Stimulated activated memory B cell treated with anti-CD40 and anti-IgM and Interleukin-4, amounts not matched to agents 10 μg/mL and 1 μg/mL and 100 μg/mL, for 72 hours (primary cell): ENCODE data around the gene NR2F1.

Source experiments
- ATAC-seq: fragments of 150-1000 bp; cut with Tn5 transposase; 2 replicates; pipeline ENCODE4 v1.10.0; 2021
- H3K27ac Mint-ChIP-seq: one replicate; pipeline ENCODE4 v1.8.0; 2022; ENCODE audit warnings: mild to moderate bottlenecking, mixed read lengths
- H3K27me3 Mint-ChIP-seq: one replicate; pipeline ENCODE4 v1.8.0; 2022; ENCODE audit warnings: mixed read lengths
- H3K36me3 Mint-ChIP-seq: one replicate; pipeline ENCODE4 v1.8.0; 2022; ENCODE audit warnings: mixed read lengths
- H3K4me1 Mint-ChIP-seq: one replicate; pipeline ENCODE4 v1.8.0; 2022; ENCODE audit warnings: mixed read lengths
- H3K4me3 Mint-ChIP-seq: one replicate; pipeline ENCODE4 v1.8.0; 2022; ENCODE audit warnings: mild to moderate bottlenecking, moderate library complexity, mixed read lengths
- H3K9me3 Mint-ChIP-seq: one replicate; pipeline ENCODE4 v1.8.0; 2022; ENCODE audit warnings: mixed read lengths

NR2F1 gene

DNA sequence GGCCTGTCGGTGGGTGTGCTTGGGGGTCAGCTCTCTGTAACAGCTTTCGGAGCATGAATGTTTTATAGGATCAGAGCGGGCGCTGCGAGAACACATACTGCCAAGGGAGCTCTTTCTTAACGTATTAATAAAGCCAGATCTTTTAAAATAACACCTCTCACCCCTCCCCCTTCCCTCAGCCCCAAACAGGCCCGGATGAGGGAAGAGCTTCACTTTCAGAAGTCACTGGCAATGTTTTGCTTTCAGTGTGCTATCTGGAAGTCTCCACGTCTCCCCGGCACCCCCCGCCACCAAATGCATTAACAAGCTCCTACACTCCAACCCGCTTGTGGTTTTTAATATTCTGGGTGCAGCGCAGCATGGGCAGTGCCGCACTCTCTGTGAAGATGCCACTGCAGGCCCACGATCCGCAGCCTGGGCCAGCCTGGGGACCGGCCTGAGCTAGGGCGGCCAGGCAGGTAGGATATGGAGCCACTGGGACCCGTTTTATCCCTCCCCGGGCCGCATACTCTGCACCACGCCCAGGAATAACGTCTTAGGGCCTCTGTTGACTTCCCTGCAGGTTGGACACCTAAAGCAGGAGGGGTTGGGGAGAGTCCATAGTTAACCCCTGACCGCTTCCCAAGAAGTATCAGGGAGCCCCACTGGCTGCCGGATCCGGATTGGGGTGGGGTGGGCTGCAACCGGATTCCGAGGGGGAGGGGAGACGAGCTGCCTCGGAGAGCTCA lies 12.6 kb downstream of the NR2F1 start:
- Mint-ChIP-seq H3K4me1 (no peaks in the 10 kb centered on the region), H3K27me3 (peaks cover 49% of the 10 kb centered on the region), H3K36me3 (no peaks in the 10 kb centered on the region), H3K4me3 (no peak overlapping the region), H3K27ac (no peak overlapping the region), H3K9me3 (no peaks in the 10 kb centered on the region)
- ATAC-seq: no peak

DNA sequence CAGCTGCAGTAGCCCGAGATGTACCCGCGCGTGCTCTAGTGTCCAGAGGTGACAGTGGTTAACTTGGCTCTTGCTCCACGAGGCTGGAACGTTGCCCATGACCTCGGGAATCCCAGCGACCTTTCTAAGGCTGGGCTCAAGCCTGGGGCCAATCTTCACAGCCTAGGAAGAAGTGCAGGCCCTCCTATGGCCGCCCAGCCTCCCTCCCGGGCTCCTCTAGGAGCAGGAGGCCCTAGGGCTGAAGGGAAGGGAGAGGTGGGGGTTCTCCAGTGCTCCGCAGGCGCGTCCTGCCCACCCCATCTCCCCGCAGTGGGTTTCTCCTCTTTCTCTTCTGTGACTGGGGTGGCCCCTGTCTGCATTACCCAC lies 13.3 kb downstream of the NR2F1 start:
- H3K27ac Mint-ChIP-seq: no peak overlapping the region
- peaks cover 49% of the 10 kb centered on the region for H3K27me3 Mint-ChIP-seq

DNA sequence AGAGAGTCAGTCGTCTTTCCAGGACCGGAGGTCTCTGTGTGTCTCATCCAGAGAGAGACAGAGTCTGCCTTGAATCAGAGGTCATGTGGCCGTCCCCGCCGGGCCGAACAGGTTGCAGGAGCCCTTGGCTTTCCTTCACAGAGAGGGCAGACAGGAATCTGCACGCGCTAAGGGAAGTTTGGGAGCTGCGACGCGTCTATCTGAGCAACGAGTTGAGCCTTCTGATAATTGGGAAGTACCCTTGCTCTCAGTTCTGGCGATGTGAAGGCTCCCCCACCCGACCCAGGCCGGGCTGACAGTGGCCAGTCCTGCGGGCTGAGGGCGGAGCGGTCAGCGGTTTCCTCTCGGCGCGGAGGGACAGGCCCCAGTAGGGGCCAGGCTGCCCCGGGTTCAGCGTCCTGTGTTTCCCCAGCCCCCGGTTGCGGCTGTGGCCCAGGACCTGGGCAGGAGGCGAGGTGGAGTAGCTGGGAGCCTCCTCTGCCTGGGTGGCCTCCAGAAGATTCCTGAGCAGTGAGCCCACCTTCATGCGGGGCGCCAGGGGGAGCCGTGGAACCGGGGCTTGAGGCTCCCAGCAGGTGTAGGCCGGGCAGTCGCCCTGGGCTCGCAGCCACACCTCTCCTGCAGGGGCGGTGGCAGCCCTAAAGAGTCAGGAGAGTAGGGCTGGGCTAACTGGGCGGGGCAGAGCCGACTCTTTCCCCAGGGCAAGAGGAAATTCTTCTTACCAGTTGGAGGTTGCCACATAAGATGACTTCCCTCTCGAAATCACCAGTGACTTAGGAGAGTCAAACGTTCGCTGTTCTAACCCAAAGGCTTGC lies 13.9 kb downstream of the NR2F1 start:
- H3K27ac Mint-ChIP-seq: no peak overlapping the region
- H3K27me3 Mint-ChIP-seq: peaks cover 49% of the 10 kb centered on the region
- H3K36me3 Mint-ChIP-seq: no peaks in the 10 kb centered on the region
- ATAC-seq: no peak
- H3K4me1 Mint-ChIP-seq: no peaks in the 10 kb centered on the region
- H3K4me3 Mint-ChIP-seq: no peak overlapping the region
- no peaks in the 10 kb centered on the region for H3K9me3 Mint-ChIP-seq

More for the DNA sequence above, 13.3 kb downstream of the NR2F1 start:
- H3K4me1 Mint-ChIP-seq: no peaks in the 10 kb centered on the region
- no peak overlapping the region for H3K4me3 Mint-ChIP-seq
- no peaks in the 10 kb centered on the region for H3K9me3 Mint-ChIP-seq
- ATAC-seq: no peak
- H3K36me3 Mint-ChIP-seq: no peaks in the 10 kb centered on the region

DNA sequence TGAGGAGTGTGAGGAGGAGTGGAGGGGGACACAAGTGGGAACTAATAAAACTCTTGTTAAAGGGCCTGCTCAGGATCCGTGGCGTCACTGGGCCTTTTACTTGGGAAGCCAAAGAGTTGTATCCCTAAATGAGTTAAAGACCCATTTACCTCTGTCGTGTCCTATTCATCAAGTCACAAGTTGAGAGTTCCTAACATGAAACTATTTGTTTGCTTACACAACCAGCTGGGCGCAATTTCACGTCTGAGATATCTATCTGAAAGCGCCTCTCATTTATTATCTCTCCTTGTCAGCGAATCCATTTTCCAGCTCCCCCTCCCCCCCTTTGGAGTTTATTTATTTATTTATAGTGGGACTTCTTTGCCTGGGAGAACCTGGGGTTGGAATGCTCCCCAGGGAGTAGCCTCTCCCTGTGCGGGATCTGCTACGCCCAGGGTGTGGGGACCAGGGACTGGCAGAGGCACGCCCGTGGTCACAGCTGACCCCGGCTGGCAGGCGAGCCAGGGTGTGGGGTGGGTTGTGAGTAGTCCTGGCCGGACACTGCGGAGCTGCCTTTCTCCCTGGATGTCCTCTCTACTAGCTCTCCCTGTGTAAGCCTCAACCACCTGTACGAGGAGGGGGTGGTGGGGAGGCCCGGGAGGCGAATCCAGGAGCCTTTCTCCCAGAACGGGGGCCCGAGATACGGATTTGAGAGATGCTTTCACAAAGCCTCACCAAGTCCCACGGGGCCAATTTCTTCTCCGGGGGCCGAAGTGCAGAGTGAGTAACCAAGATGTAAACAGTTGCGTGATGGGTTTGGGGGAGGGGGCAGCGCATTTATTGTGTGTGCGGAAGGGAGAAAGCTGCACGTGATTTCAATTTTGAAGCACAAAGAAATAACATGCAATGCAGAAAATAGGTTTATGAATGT lies 15.3 kb downstream of the NR2F1 start:
- Mint-ChIP-seq H3K4me3 (no peak overlapping the region), H3K27ac (no peak overlapping the region), H3K36me3 (no peaks in the 10 kb centered on the region), H3K4me1 (no peaks in the 10 kb centered on the region), H3K9me3 (no peaks in the 10 kb centered on the region), H3K27me3 (peaks cover 41% of the 10 kb centered on the region)
- no peak for ATAC-seq

DNA sequence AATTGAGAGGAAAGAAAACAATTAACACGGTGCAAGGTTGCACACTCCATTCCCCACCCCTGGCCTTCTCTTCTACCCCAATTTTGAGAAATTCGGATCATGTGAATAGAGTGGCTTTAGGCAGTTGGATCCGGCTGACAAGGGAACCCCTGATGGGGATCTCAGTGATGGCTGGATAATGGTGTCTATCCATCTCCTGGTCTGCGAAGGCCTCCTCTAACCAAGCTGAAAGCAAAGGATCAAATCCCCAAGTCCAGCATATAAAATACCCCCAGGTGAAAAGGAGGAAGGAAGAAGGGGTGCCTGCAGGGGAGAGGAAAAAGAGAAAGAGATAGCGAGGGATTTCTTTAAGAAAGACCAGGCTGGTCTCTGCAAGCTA lies 16.0 kb downstream of the NR2F1 start:
- H3K27ac Mint-ChIP-seq: no peak overlapping the region
- no peaks in the 10 kb centered on the region for H3K36me3 Mint-ChIP-seq
- ATAC-seq: no peak
- peaks cover 34% of the 10 kb centered on the region for H3K27me3 Mint-ChIP-seq
- H3K4me1 Mint-ChIP-seq: no peaks in the 10 kb centered on the region
- peaks cover 3% of the 10 kb centered on the region for H3K9me3 Mint-ChIP-seq
- no peak overlapping the region for H3K4me3 Mint-ChIP-seq

DNA sequence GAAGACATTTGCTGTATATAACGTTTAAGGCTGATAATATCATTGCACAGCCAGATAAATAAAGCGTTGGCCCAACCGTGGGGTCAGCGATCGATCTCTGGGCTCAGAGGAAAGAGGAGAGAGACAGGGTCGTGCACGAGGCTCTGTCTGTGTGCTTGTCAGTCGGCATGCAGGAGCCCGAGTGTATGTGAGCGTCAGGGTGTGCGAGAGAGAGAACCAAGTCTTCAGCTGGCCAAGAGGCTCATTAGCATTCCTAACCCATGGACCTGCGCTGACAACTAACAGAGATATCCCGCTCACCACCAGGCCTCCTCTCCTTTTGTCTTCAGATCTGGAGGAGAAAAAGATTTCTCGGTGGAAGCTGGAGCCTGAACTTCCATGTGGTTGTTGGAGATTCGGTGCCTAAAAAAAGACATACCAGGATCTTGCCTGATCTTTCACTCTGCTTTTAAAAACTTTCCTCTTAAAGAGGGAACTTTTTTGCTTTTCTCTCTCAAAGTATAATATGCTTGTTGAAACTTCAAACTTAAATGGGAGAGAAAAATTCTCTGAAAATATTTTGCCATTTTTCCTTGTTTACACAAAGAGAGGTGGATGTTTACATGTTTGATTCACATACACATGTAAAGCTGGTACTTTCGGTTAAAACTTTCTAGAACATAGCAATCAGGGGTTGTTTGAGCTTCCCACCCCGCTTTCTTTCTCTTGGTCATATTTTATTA lies 16.5 kb downstream of the NR2F1 start:
- Mint-ChIP-seq H3K4me3 (no peak overlapping the region), H3K9me3 (peaks cover 3% of the 10 kb centered on the region), H3K27me3 (peaks cover 28% of the 10 kb centered on the region), H3K27ac (no peak overlapping the region), H3K36me3 (no peaks in the 10 kb centered on the region), H3K4me1 (no peaks in the 10 kb centered on the region)
- no peak for ATAC-seq

DNA sequence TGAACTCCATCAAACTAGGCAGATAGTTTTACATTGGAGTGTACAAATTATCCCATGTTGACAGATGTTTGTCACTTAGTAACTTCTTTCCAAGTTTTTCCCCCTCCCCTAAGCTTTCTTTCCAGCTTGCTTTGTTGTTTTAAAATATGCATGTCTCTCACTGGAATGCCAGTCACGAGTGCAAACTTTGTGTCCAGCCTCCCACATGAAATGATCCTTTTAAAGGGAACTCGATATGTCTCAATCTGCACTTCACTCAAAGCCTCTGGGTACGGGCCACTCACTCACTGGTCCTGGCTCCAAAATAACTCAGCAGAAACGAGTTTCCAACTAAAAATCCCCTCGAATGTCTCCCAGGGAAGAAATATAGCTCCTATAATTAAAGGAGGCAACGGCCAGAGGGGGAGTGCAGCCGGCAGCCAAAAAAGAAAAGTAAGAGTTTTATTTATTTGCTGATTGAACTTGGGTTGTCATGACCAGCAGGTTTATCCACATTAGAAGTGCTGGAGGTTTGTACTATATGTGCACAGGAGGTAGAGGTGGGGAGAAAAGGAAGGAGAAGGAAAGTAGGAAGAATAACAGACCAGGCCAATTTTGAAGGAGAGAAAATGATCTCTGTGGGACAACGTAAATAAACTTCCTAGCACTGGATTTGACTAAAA lies 17.5 kb downstream of the NR2F1 start:
- Mint-ChIP-seq H3K4me1 (no peaks in the 10 kb centered on the region), H3K9me3 (peaks cover 3% of the 10 kb centered on the region), H3K27ac (no peak overlapping the region), H3K27me3 (peaks cover 19% of the 10 kb centered on the region), H3K4me3 (no peak overlapping the region), H3K36me3 (no peaks in the 10 kb centered on the region)
- no peak for ATAC-seq

DNA sequence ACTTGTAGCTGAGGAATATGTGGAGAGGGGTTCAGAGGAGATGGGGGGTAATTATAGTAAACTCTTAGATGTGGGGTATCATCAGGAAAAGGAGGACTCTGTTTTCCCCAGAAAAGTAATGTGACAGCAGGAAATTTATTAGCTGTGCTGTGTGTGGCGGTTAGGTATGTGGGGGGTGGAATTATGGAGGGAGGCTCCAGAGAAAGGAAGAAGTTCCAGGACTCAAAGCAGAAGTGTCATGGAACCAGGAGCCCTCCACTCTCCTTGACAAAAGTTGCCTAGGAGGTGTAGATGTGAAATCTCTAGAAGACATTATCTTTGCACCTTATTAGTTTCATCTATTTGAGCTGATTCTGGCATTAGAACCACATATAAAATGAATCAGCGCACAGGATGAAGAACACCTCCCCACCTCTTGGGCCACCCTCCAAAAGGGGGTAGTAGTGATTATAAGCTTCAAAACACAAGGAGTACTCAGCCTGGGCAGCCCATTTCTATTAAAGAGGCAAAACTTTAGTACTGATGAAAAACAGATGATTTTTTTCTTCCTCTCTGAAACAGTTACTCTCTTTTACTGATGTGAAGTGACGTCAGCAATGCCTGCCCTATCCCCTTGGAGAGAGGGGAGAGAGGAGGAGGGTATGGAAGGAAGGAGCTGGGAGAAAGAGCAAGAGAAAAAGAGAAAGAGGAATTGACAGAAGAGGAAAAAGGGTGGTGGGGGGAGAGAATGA lies 18.2 kb downstream of the NR2F1 start:
- peaks cover 12% of the 10 kb centered on the region for H3K27me3 Mint-ChIP-seq
- ATAC-seq: no peak
- no peak overlapping the region for H3K27ac Mint-ChIP-seq
- H3K4me3 Mint-ChIP-seq: no peak overlapping the region
- H3K36me3 Mint-ChIP-seq: no peaks in the 10 kb centered on the region
- peaks cover 3% of the 10 kb centered on the region for H3K9me3 Mint-ChIP-seq
- no peaks in the 10 kb centered on the region for H3K4me1 Mint-ChIP-seq

DNA sequence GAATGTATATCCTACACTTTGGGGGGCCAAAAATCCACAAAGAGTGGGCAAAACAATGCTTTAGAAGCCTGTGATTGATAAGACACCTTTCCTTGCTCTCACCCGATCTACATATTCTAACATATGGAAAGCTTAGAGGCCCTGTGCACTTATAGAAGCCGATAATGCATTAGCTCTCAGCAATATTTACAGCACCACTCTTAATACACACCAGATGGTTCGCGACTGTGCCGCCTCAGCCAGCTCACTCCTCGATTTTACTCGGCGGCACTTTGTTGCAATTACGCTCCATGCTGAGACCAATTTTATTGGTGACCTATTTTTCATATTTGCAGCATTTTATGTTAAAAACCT lies 18.8 kb downstream of the NR2F1 start:
- Mint-ChIP-seq H3K4me1 (no peaks in the 10 kb centered on the region), H3K27me3 (peaks cover 6% of the 10 kb centered on the region), H3K9me3 (peaks cover 3% of the 10 kb centered on the region), H3K4me3 (no peak overlapping the region), H3K36me3 (no peaks in the 10 kb centered on the region), H3K27ac (no peak overlapping the region)
- no peak for ATAC-seq

DNA sequence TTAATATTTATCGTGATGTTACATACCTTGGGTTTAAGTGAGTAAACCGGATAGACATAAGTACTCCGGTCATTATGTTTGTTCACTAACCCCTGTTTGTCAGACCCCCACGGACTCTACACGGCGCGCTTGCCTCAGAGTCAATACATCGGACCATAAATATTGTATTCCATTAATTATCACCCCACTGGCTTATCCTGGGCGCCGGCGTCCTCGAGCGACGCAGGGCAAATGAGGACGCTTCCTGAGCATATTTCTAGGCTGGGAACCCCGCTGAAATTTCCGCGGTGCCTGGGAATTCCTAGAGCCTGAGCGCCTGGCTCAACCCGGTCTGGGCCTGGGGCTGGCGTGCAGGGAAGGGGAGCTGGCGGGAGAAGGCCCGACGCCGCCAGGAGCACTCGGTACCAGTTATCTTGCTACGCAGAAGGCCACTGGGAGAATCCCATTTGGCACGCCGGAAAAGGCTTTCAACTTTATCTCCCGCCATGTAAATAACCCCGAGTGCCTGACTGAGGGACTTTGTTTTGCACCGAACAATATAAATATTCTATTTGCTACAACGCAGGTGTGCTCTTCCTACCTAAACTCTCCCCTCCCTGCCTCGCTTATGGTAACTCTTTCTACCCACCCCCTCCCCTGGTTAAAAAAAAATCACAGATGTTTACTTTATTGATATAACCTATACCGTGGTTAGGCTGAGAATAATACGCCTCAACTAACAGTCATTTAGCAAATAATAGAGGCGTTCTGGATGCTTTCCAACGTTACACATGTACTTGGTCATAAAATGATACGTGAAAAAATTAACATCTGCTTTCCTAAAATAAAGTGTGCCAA lies 19.4 kb downstream of the NR2F1 start:
- H3K27me3 Mint-ChIP-seq: peaks cover 2% of the 10 kb centered on the region

DNA sequence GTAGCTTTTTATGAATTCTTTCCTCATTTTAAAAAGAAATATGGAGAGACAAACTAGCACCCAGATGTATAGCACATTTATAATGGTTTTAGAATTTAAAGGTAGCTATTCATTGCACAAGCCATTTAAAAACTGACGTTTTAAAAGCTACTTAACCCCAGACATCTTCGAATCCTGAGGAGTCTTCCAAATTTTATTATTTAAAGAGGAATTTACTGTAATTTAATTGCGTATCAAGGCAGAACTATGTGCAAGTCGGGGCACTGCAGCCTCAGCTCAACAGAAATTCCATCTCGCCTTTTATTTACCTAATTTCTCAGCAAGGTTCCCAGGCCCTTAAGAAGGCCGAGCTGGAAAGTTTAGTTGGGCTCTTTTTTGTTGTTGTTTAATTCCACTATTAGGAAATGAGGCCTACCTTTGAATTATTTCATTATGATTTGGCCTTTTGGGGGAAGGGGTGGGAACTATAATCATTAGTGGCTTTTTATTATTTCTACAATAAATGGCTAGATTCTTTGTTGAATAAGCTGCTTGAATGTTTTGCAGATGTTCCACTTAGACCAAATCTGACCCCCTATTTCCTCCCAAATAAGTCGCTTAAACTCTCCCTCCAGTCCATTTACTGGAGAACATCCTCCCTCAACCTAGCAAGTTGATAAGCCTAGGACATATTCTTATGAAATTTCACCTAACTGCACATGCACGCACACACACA lies 20.2 kb downstream of the NR2F1 start:
- Mint-ChIP-seq H3K36me3 (no peaks in the 10 kb centered on the region), H3K27ac (no peak overlapping the region), H3K4me1 (peaks cover 9% of the 10 kb centered on the region), H3K27me3 (peaks cover 10% of the 10 kb centered on the region), H3K4me3 (no peak overlapping the region), H3K9me3 (peaks cover 3% of the 10 kb centered on the region)
- no peak for ATAC-seq

More for the DNA sequence above, 19.4 kb downstream of the NR2F1 start:
- ATAC-seq: no peak
- Mint-ChIP-seq H3K4me1 (peaks cover 2% of the 10 kb centered on the region), H3K27ac (no peak overlapping the region), H3K4me3 (no peak overlapping the region), H3K36me3 (no peaks in the 10 kb centered on the region), H3K9me3 (peaks cover 3% of the 10 kb centered on the region)

DNA sequence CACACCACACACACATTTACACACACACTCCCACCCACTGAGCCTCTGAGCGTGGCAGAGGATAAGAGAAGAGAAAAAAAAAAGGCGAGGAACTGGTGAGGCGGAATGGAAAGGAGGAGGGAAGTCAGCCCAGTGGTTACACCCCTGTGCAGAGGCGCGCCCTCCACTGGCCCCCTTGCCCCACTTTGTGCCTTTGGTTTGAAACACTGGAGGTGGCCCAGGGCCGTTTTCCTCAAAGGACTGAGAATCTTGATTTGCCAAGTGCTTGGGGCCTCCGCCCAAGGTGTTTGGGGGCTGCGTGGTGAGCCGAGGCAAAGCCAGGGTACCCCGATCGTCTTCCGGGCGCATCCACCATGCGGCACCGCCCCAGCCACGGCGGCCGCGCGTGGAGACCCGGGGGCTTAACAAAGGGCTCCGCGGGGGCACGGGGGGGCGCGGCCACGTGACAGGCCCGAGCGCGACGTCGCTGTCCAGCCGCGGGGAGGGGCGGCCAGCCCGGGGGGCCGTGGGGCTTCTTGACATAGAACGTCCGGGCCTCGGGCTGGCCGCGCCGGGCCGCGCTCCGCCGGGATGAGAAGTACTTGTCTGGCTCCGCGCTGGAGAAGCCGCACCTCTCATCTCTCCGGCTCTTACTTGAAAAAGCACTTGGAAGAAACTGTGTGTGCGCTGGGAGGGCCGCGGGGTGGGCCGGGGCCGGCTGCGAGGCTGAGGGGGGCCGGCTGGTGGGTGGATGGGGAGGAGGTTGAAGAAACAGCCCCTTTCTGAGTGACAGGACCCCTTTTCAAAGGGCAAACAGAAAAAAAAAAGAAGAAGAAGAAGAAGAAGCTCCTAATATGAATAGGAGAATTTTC lies 21.0 kb downstream of the NR2F1 start:
- H3K4me1 Mint-ChIP-seq: peaks cover 9% of the 10 kb centered on the region
- ATAC-seq: no peak
- H3K27ac Mint-ChIP-seq: no peak overlapping the region
- H3K9me3 Mint-ChIP-seq: peaks cover 3% of the 10 kb centered on the region
- no peaks in the 10 kb centered on the region for H3K36me3 Mint-ChIP-seq
- peaks cover 16% of the 10 kb centered on the region for H3K27me3 Mint-ChIP-seq
- no peak overlapping the region for H3K4me3 Mint-ChIP-seq
